SK-N-SH (cell line): Measurements from ENCODE around the gene CLEC11A. TPM values are rescaled to one million over a fixed set of nuclear protein-coding genes. Genes with fewer than 3 reads are reported as not detected.

ENCODE experiments used
- CTCF ChIA-PET: fragments of 300-600, 350-600 bp; formaldehyde crosslinking; extraction: SDS; loops from one replicate; lab custom pipeline; 2021; lab: Yijun Ruan, JAX
- POLR2A ChIA-PET: fragments of 350-600 bp; sonication (Branson Sonifier 250); formaldehyde crosslinking; extraction: SDS; loops from one replicate; lab custom pipeline; 2020; ENCODE audit warnings: antibody characterized with exemption, inconsistent platforms; lab: Yijun Ruan, JAX
- DNase-seq: peaks from one replicate; pipeline ENCODE4 v3.0.0; 2012
- H2AFZ ChIP-seq: fragments of 200-600 bp; sonication (generic); 2 replicates; pipeline ENCODE4 v1.8.1; 2016; ENCODE audit warnings: antibody characterized with exemption, mild to moderate bottlenecking, low read depth
- H3F3A ChIP-seq: fragments of 200-600 bp; sonication (generic); replicated peaks from 2 replicates; pipeline ENCODE3; 2016; ENCODE audit warnings: antibody characterized with exemption, mild to moderate bottlenecking; ENCODE audit not compliant: insufficient read depth
- H3K27ac ChIP-seq, 2 experiments: fragments of 200-500 bp in 1 of 2; fragments of 200-600 bp in 1 of 2; sonication (Bioruptor generic) in 1 of 2; sonication (generic), shearing (Covaris generic) in 1 of 2; 2 replicates each; pipeline versions ENCODE4 v1.5.1 to v1.6.1; 2014 to 2016; ENCODE audit warnings: low read depth in 2 of 2, inconsistent platforms in 1 of 2, low read length in 1 of 2, mild to moderate bottlenecking in 1 of 2, mixed read lengths in 1 of 2
- H3K27me3 ChIP-seq: fragments of 200-600 bp; sonication (generic), shearing (Covaris generic); 2 replicates; pipeline ENCODE4 v1.6.1; 2016; ENCODE audit warnings: mixed run types; ENCODE audit not compliant: insufficient read depth
- H3K36me3 ChIP-seq, 2 experiments: fragments of 200-500 bp in 1 of 2; fragments of 200-600 bp in 1 of 2; sonication (Bioruptor generic) in 1 of 2; sonication (generic) in 1 of 2; replicated peaks in 1 of 2; 2 replicates each; pipeline versions ENCODE3 to v1.5.1; 2014 to 2016; ENCODE audit warnings: low read length in 1 of 2, mild to moderate bottlenecking in 1 of 2; ENCODE audit not compliant: insufficient read depth in 2 of 2, control insufficient read depth in 1 of 2
- H3K4me1 ChIP-seq, 2 experiments: fragments of 200-500 bp in 1 of 2; fragments of 200-600 bp in 1 of 2; sonication (Bioruptor generic) in 1 of 2; sonication (generic), shearing (Covaris generic) in 1 of 2; 2 replicates each; pipeline versions ENCODE4 v1.5.1 to v1.6.1; 2014 to 2016; ENCODE audit warnings: low read depth in 1 of 2, low read length in 1 of 2, mixed run types in 1 of 2; ENCODE audit not compliant: insufficient read depth in 2 of 2, control insufficient read depth in 1 of 2
- H3K4me2 ChIP-seq: fragments of 200-600 bp; sonication (generic), shearing (Covaris generic); 2 replicates; pipeline ENCODE4 v1.6.1; 2017; ENCODE audit warnings: mixed run types
- H3K4me3 ChIP-seq, 2 experiments: fragments of 200-500 bp in 1 of 2; fragments of 200-600 bp in 1 of 2; sonication (Bioruptor generic) in 1 of 2; sonication (generic), shearing (Covaris generic) in 1 of 2; 2 replicates each; pipeline versions ENCODE4 v1.5.1 to v1.8.1; 2014 to 2016; ENCODE audit warnings: low read depth in 2 of 2, inconsistent platforms in 1 of 2, low read length in 1 of 2, mild to moderate bottlenecking in 1 of 2, mixed read lengths in 1 of 2, moderate library complexity in 1 of 2
- H3K79me2 ChIP-seq: fragments of 200-600 bp; sonication (generic); 2 replicates; pipeline ENCODE4 v1.8.1; 2017; ENCODE audit warnings: mild to moderate bottlenecking; ENCODE audit not compliant: insufficient read depth
- H3K9ac ChIP-seq: fragments of 200-600 bp; sonication (generic); 2 replicates; pipeline ENCODE4 v1.6.1; 2017; ENCODE audit warnings: mixed run types
- H3K9me2 ChIP-seq: fragments of 200-600 bp; sonication (generic); 2 replicates; pipeline ENCODE4 v1.6.1; 2017; ENCODE audit warnings: mixed run types
- H3K9me3 ChIP-seq: fragments of 200-600 bp; sonication (generic); 2 replicates; pipeline ENCODE4 v1.6.1; 2017; ENCODE audit warnings: mixed run types, mild to moderate bottlenecking, moderate library complexity
- H4K20me1 ChIP-seq: fragments of 200-600 bp; sonication (generic); 2 replicates; pipeline ENCODE4 v1.6.1; 2017; ENCODE audit warnings: mild to moderate bottlenecking, mixed run types; ENCODE audit not compliant: insufficient read depth
- ELF1 ChIP-seq: IDR thresholded peaks from 2 replicates; pipeline ENCODE4 v1.4.0; 2012
- EZH2phosphoT487 ChIP-seq: fragments of 200-600 bp; sonication (generic); IDR thresholded peaks from 2 replicates; pipeline ENCODE4 v1.6.1; 2017; ENCODE audit warnings: low read depth, mixed run types, mild to moderate bottlenecking, antibody characterized with exemption, moderate library complexity, borderline replicate concordance
- GATA2 ChIP-seq: sonication (generic); formaldehyde crosslinking; IDR thresholded peaks from 2 replicates; pipeline ENCODE4 v1.5.0; 2020; ENCODE audit warnings: mild to moderate bottlenecking, missing genetic modification reagents
- JUND ChIP-seq: IDR thresholded peaks from 2 replicates; pipeline ENCODE4 v1.4.0; 2012
- NFIC ChIP-seq: IDR thresholded peaks from 2 replicates; pipeline ENCODE4 v1.4.0; 2012; ENCODE audit warnings: borderline replicate concordance
- NRF1 ChIP-seq: IDR thresholded peaks from 2 replicates; pipeline ENCODE4 v1.6.1; 2012; ENCODE audit warnings: low read depth, mild to moderate bottlenecking, low read length
- RAD21 ChIP-seq: IDR thresholded peaks from 2 replicates; pipeline ENCODE4 v1.6.1; 2012; ENCODE audit warnings: mild to moderate bottlenecking, low read length
- RCOR1 ChIP-seq: fragments of 150-350 bp; IDR thresholded peaks from 2 replicates; pipeline ENCODE4 v1.6.1; 2017; ENCODE audit warnings: antibody characterized with exemption, low read length
- RFX5 ChIP-seq: IDR thresholded peaks from 2 replicates; pipeline ENCODE4 v1.6.1; 2012; ENCODE audit warnings: mild to moderate bottlenecking, improper control_type of control experiment, low read length
- RXRA ChIP-seq: IDR thresholded peaks from 2 replicates; pipeline ENCODE4 v1.4.0; 2012; ENCODE audit warnings: low read depth, mild to moderate bottlenecking, borderline replicate concordance
- TAF1 ChIP-seq: IDR thresholded peaks from 2 replicates; pipeline ENCODE4 v1.6.1; 2012; ENCODE audit warnings: low read depth, mild to moderate bottlenecking, low read length, moderate library complexity, borderline replicate concordance
- TCF12 ChIP-seq: IDR thresholded peaks from 2 replicates; pipeline ENCODE4 v1.4.0; 2012
- YY1 ChIP-seq: IDR thresholded peaks from 2 replicates; pipeline ENCODE4 v1.4.0; 2012; ENCODE audit warnings: low read depth, mild to moderate bottlenecking
- WGBS: methylation state at CpG from one replicate; pipeline ENCODE4 v1.1.6; 2017; ENCODE audit warnings: low lambda C conversion rate; 5-methylcytosine and 5-hydroxymethylcytosine counted together
- polyA plus RNA-seq, 3 experiments: library from polyadenylated mRNA; depleted of rRNA; stranded (reverse); fragments of >200 nt; gene quantifications; 2 replicates each; pipeline ENCODE4 v1.2.3, GENCODE V29; 2012
- TF ChIP-seq, protein P1 (sequence below): fragments of 150-350 bp; IDR thresholded peaks from 2 replicates; pipeline ENCODE4 v1.6.1; 2016; ENCODE audit warnings: mild to moderate bottlenecking, low read depth, low read length
- TF ChIP-seq, protein P2 (sequence below): IDR thresholded peaks from 2 replicates; pipeline ENCODE4 v1.6.1; 2012; ENCODE audit warnings: mild to moderate bottlenecking, low read depth, low read length, moderate library complexity
- TF ChIP-seq, protein P3 (sequence below): fragments of 200-600 bp; sonication (generic); IDR thresholded peaks from 2 replicates; pipeline ENCODE4 v1.6.1; 2017; ENCODE audit warnings: antibody characterized with exemption, mild to moderate bottlenecking, moderate library complexity
- TF ChIP-seq, protein P4 (sequence below): IDR thresholded peaks from 2 replicates; pipeline ENCODE4 v1.4.0; 2012; ENCODE audit warnings: low read depth, borderline replicate concordance
- TF ChIP-seq, protein P5 (sequence below): IDR thresholded peaks from 2 replicates; pipeline ENCODE4 v1.4.0; 2012; ENCODE audit warnings: low read depth, borderline replicate concordance
- TF ChIP-seq, protein P6 (sequence below): fragments of 150-350 bp; IDR thresholded peaks from 2 replicates; pipeline ENCODE4 v1.6.1; 2017; ENCODE audit warnings: antibody characterized with exemption, low read length, low read depth, borderline replicate concordance

Gene CLEC11A
- polyA plus RNA-seq, 1 of the 3 experiments (the other 2 are of a cell fraction), result 4.4 TPM

DNA sequence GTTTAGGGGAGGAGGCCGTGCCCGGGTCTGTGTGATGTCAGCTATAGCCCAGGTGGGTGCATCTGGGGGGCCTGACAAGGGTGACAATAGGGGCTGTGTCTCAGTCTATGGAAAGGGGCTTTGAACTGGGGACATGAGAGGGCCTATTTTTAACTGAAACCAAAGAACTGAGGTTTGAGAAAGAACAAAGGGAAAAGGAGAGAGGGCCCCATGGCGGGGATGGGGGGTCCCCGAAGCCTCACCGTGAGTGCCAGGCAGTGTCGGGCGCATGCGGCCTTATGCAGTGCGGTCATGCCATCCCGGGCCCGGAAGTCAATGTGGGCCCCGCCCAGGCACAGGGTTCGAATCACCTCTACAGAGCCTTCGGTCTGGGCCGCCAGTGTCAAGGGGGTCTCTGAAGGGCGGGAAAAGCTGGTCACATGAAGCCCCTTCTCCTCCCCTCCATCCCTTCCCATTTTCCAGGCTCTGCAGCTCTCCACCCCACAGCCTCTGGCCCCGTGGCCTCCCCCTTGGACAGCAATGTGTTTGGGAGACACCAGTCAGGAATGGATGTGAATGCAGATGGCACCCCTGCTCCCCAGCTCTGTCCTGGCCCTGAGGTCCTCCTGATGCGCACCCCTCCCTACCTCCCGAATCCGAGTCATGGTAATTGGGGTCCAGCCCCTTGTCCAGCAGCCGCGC lies 9.5 kb upstream of the CLEC11A start:
- WGBS, result 44% methylated on average over 8 of the region's 22 CpGs
- Histone ChIP-seq H3K9ac (no peak overlapping the region), H3F3A (no peaks in the 10 kb centered on the region), H3K4me3 (no peak overlapping the region), H3K9me2 (no peaks in the 10 kb centered on the region), H3K4me1 (peaks cover 0 to 4% of the 10 kb centered on the region in 2 experiments; a peak in 1 of 4 replicates), H2AFZ (no peak overlapping the region), H3K27me3 (no peaks in the 10 kb centered on the region), H4K20me1 (no peaks in the 10 kb centered on the region), H3K79me2 (no peaks in the 10 kb centered on the region), H3K27ac (no peak overlapping the region), H3K36me3 (no peaks in the 10 kb centered on the region), H3K9me3 (no peaks in the 10 kb centered on the region), H3K4me2 (no peak overlapping the region)
- CTCF ChIA-PET, result interaction anchor here (1.1 to 5.2 kb wide), 7 partner anchors 8 to 176 kb away, joined by 3 to 41 read pairs (median 7); no protein-coding TSS in a partner anchor
- TF ChIP-seq, protein P1, sequence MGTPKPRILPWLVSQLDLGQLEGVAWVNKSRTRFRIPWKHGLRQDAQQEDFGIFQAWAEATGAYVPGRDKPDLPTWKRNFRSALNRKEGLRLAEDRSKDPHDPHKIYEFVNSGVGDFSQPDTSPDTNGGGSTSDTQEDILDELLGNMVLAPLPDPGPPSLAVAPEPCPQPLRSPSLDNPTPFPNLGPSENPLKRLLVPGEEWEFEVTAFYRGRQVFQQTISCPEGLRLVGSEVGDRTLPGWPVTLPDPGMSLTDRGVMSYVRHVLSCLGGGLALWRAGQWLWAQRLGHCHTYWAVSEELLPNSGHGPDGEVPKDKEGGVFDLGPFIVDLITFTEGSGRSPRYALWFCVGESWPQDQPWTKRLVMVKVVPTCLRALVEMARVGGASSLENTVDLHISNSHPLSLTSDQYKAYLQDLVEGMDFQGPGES, result no peak
- TF ChIP-seq RXRA (no peak), YY1 (no peak), RAD21 (no peak), GATA2 (CRISPR knock-in tag) (no peak), ELF1 (no peak), NFIC (no peak), NRF1 (no peak), RCOR1 (no peak), TAF1 (no peak), JUND (no peak), TCF12 (no peak), RFX5 (no peak), EZH2phosphoT487 (no peak)
- TF ChIP-seq, protein P2, sequence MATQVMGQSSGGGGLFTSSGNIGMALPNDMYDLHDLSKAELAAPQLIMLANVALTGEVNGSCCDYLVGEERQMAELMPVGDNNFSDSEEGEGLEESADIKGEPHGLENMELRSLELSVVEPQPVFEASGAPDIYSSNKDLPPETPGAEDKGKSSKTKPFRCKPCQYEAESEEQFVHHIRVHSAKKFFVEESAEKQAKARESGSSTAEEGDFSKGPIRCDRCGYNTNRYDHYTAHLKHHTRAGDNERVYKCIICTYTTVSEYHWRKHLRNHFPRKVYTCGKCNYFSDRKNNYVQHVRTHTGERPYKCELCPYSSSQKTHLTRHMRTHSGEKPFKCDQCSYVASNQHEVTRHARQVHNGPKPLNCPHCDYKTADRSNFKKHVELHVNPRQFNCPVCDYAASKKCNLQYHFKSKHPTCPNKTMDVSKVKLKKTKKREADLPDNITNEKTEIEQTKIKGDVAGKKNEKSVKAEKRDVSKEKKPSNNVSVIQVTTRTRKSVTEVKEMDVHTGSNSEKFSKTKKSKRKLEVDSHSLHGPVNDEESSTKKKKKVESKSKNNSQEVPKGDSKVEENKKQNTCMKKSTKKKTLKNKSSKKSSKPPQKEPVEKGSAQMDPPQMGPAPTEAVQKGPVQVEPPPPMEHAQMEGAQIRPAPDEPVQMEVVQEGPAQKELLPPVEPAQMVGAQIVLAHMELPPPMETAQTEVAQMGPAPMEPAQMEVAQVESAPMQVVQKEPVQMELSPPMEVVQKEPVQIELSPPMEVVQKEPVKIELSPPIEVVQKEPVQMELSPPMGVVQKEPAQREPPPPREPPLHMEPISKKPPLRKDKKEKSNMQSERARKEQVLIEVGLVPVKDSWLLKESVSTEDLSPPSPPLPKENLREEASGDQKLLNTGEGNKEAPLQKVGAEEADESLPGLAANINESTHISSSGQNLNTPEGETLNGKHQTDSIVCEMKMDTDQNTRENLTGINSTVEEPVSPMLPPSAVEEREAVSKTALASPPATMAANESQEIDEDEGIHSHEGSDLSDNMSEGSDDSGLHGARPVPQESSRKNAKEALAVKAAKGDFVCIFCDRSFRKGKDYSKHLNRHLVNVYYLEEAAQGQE, result no peak
- TF ChIP-seq, protein P3, sequence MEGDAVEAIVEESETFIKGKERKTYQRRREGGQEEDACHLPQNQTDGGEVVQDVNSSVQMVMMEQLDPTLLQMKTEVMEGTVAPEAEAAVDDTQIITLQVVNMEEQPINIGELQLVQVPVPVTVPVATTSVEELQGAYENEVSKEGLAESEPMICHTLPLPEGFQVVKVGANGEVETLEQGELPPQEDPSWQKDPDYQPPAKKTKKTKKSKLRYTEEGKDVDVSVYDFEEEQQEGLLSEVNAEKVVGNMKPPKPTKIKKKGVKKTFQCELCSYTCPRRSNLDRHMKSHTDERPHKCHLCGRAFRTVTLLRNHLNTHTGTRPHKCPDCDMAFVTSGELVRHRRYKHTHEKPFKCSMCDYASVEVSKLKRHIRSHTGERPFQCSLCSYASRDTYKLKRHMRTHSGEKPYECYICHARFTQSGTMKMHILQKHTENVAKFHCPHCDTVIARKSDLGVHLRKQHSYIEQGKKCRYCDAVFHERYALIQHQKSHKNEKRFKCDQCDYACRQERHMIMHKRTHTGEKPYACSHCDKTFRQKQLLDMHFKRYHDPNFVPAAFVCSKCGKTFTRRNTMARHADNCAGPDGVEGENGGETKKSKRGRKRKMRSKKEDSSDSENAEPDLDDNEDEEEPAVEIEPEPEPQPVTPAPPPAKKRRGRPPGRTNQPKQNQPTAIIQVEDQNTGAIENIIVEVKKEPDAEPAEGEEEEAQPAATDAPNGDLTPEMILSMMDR, result no peak
- TF ChIP-seq, protein P4, sequence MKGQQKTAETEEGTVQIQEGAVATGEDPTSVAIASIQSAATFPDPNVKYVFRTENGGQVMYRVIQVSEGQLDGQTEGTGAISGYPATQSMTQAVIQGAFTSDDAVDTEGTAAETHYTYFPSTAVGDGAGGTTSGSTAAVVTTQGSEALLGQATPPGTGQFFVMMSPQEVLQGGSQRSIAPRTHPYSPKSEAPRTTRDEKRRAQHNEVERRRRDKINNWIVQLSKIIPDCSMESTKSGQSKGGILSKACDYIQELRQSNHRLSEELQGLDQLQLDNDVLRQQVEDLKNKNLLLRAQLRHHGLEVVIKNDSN, result no peak
- TF ChIP-seq, protein P5, sequence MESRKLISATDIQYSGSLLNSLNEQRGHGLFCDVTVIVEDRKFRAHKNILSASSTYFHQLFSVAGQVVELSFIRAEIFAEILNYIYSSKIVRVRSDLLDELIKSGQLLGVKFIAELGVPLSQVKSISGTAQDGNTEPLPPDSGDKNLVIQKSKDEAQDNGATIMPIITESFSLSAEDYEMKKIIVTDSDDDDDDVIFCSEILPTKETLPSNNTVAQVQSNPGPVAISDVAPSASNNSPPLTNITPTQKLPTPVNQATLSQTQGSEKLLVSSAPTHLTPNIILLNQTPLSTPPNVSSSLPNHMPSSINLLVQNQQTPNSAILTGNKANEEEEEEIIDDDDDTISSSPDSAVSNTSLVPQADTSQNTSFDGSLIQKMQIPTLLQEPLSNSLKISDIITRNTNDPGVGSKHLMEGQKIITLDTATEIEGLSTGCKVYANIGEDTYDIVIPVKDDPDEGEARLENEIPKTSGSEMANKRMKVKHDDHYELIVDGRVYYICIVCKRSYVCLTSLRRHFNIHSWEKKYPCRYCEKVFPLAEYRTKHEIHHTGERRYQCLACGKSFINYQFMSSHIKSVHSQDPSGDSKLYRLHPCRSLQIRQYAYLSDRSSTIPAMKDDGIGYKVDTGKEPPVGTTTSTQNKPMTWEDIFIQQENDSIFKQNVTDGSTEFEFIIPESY, result no peak
- TF ChIP-seq, protein P6, sequence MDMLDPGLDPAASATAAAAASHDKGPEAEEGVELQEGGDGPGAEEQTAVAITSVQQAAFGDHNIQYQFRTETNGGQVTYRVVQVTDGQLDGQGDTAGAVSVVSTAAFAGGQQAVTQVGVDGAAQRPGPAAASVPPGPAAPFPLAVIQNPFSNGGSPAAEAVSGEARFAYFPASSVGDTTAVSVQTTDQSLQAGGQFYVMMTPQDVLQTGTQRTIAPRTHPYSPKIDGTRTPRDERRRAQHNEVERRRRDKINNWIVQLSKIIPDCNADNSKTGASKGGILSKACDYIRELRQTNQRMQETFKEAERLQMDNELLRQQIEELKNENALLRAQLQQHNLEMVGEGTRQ, result no peak
- POLR2A ChIA-PET, result interaction anchor here (1.2 kb wide), 1 partner anchor 11 kb away, joined by 3 read pairs; no protein-coding TSS in a partner anchor
- DNase-seq, result no peak
